NCI-H1436 treated with DMSO at 0.1 percent for 48 hours (cell line): ENCODE measurements around the gene MTA1.

Source experiments
- DNase-seq: peaks from one replicate; lab custom pipeline; 2025; lab: John Stamatoyannopoulos, UW

MTA1 gene

DNA sequence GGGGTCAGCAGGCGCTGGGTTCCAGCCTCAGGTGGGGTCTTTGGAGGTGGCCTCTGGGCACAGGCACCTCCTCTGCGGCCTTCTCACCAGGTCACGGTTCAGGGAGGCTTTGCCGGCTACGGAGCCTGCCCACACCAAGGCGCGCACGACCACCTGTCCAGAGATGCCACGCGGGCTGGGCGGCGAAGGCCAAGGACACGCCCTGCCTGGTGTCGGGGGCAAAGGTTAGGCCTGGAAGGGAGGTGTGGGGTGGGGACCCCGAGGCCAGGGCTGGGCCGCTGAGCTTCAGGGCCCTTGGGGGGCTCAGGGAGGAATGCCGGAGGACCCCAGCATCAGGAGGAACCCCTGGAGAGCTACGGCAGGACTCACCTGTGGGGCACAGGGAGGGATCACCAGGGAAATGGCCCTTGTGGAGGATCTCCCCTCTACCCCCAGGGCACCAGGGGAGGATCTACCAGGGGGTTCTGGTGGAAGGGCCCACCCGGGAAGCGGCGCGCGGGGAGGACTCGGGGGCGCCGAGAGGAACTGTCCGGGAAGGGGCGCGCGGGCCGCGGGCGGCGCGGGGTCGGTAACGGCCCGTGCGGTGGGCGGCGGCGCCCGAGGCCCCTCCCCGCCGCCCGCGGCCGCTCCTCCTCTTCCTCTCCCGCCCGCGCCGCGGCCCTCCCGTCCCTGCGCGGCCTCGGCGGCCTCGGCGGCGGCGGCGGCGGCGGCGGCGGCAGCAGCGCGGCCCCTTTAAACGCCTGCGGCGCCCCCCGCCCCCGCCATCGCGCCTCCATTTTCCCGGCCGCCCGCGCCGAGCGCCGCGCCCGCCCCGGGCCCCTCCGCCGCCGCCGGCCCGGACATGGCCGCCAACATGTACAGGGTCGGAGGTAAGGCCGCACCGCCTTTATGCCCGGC is at the start of gene MTA1:
MTA1 (plus strand) TSS at position 633 of the 897 bp plus-strand sequence; CDS start at position 842, 209 bp downstream.
- DNase-seq, result no peak

DNA sequence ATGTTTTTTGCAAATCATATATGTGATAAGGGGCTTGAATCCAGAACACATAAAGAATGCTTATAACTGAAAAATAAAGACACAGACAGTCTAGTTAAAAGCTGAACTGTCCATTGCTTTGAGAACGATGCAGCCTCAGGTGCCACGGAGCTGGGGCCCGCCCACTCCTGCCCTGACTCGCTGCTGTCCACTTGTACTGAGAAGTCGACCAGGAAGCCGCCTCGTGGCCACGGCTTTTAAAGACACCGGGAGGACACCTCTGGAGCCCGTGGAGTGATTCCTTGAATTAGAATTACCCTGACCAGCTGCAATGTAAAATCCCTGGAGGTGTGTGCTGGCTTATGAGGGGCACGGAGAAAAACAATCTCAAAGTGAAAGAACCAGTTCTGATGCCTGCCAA is 45.2 kb upstream of the MTA1 start:
- no peak for DNase-seq

DNA sequence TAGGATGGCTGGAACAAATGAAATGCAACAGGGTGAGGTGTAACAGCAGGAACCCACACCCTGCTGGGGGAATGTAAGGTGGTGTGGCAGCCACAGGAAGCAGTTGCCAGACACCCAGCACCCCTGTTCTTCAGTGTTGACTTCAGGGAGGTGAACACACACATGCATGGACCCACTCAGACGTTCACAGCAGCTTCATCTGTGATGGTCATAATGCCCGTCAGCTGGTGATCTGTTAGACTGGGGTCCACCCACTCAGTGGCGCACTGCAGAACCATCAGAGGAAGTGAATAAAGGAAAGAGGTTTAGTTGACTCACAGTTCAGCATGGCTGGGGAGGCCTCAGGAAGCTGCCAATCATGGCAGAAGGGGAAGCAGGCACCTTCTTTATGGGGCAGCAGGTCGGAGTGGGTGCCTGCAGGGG is 44.0 kb upstream of the MTA1 start:
- DNase-seq, result no peak

DNA sequence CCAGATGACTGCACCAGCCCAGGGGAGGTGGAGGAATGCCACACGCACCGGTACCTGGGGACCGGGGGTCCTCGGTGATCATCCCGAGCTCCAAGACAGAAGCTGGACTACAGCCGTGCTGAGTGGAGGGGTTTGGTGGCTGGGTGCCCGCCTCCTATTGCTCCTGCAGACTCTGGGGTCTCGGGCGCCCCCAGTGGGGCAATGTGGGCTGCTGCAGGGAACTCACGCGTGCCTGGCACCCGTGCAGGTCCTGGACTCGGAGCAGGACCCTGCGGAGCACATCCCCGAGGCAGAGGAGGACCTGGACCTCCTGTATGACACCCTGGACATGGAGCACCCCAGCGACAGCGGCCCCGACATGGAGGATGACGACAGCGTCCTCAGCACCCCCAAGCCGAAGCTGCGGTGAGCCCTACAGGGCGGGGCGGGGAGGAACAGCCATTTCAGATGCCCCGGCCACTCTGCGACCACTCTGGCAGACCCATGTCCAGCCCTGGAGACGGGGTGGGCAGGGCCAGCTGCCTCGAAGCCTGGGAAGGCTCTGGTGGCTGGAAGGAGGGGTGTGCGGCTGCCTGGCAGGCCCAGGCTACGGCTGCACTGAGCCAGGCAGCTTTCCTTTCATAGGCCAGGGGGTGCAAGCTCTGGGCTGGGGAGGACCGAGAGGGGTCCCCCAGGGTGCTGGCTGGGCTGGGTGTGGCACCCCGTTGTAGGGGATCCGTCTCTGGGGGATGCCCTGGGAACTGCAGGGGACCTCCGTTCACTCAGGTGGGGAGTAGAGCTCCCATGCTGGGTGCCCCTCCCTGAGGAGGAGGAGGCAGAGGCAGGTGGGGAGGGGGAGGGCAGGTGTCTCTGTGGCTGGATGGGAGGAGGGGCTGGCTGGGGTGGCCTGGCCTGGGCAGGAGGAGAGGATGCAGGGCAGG is 42.8 kb upstream of the MTA1 start:
- DNase-seq, result no peak

GRCh38 chr14:105377555-105378182 is 42.0 kb upstream of the MTA1 start:
- no peak for DNase-seq

DNA sequence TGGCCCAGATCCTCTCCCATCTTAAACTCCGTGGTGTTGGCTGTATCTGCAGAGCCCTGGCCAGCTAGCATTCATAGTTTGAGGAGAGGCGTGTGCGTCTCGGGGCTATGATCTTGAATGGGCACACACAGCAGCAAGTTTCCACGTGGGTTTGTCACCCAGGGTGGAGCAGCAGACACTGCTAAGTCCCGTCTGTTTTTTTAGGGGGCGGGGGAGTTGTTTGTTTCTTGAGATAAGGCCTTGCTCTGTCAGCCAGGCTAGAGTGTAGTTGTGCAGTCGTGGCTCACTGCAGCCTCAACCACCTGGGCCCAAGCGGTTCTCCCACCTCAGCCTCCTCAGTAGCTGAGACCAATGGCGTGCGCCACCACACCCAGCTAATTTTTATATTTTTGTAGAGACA is 41.4 kb upstream of the MTA1 start:
- no peak for DNase-seq

- DNase-seq, result no peak
These were observed 40.5 kb upstream of the MTA1 start for GRCh38 chr14:105378873-105379685.

- no peak for DNase-seq
These were observed 39.7 kb upstream of the MTA1 start for GRCh38 chr14:105379946-105380345.

DNA sequence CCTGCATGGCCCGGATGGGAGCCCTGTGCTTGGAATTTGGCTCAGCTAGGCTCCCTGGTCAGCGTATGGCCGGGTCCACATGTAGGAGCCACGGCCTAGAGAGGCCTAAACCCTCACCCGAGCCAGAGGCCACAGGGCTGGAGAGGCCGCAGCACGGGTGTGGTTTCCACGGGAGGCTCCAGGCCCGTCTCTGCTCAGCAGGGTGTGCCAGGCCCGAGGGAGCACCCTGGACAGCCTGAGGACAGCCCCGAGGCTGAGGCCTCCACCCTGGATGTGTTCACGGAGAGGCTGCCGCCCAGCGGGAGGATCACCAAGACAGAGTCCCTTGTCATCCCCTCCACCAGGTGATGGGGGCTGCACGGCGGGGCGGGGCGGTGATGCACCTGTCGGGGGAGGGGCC is 38.9 kb upstream of the MTA1 start:
- no peak for DNase-seq

- DNase-seq, result no peak
These were observed 37.9 kb upstream of the MTA1 start for GRCh38 chr14:105381446-105382342.

GRCh38 chr14:105382343-105383082 is 37.1 kb upstream of the MTA1 start:
- DNase-seq, result no peak

DNA sequence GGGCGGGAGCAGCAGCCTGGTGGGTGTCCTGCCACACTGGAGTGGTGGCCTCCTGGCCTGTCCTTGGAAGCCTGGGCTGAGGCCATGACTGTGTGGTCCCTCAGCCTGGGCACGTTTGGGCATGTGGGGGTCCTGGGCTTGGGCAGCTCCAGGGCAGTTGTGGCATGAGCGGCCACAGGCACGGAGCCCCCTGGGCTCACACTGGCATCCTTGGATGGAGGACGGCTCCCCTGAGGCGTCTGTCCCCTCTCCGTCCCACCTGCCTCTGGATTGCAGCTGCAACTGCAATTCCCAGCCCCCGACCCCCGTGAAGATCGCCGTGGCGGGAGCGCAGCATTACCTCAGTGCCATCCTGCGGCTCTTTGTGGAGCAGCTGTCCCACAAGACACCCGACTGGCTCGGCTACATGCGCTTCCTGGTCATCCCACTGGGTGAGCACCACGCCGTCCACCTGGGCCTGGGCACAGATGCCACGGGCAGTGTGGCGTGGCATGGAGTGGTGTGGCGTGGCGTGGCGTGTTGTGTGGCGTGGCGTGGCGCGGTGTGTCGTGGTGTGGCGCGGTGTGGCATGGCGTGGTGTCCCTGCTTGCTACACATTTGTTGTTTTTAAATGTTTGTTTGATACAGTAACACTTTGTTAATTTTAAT is 36.4 kb upstream of the MTA1 start:
- DNase-seq, result no peak

DNA sequence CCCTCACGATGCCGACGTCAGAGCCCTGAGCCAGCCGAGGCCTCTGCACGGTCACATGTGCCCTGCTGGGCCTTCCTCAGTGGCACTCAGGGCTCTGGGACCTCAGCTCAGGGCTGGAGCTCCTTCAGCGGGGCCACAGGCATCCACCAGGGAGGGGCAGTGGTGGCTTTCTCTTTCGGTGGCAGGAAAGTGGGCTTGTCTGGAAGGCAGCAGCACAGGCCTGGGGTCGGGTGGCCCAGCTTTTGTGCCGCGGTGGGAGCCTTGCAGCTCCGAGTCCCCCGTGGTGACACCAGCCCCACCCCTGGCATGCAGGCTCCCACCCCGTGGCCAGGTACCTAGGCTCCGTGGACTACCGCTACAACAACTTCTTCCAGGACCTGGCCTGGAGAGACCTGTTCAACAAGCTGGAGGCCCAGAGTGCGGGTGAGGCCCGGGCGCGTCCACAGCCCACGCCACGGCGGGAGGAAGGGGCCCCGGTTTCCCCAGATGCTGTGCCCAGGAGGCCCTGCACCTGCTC is 35.5 kb upstream of the MTA1 start:
- DNase-seq, result no peak

DNA sequence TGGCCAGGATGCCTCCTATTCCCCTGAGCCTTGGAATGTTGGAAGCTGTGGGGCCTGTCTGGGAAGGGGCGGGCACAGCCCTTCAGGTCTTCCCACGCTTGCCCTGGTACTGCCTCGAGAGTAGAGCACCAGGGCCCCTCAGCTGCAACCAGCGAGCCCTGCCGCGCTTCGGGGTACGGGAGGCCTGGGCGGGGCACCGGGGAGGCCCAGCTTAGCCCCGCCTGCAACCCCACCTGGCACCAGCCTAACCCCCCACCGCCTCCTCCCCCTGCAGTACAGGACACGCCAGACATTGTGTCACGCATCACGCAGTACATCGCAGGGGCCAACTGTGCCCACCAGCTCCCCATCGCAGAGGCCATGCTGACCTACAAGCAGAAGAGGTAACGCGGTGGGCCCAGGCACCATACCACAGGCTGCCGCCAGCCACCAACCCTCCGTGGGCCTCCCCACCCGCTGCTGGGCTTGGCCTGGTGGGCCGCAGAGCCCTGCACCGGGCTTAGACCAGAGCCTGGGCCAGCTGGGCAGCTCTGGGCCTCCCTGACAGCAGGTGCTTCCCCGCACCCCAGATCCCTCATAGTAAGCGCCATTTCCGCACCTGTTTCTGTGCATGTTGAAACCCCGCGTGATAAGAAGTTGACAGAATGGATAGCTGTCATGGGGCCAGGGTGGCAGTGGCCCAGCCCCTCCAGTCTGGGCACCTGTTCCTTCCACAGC is 34.9 kb upstream of the MTA1 start:
- DNase-seq, result no peak

- no peak for DNase-seq
These were observed 34.3 kb upstream of the MTA1 start for GRCh38 chr14:105385322-105385637.

- DNase-seq, result no peak
These were observed 33.8 kb upstream of the MTA1 start for GRCh38 chr14:105385698-105386365.

DNA sequence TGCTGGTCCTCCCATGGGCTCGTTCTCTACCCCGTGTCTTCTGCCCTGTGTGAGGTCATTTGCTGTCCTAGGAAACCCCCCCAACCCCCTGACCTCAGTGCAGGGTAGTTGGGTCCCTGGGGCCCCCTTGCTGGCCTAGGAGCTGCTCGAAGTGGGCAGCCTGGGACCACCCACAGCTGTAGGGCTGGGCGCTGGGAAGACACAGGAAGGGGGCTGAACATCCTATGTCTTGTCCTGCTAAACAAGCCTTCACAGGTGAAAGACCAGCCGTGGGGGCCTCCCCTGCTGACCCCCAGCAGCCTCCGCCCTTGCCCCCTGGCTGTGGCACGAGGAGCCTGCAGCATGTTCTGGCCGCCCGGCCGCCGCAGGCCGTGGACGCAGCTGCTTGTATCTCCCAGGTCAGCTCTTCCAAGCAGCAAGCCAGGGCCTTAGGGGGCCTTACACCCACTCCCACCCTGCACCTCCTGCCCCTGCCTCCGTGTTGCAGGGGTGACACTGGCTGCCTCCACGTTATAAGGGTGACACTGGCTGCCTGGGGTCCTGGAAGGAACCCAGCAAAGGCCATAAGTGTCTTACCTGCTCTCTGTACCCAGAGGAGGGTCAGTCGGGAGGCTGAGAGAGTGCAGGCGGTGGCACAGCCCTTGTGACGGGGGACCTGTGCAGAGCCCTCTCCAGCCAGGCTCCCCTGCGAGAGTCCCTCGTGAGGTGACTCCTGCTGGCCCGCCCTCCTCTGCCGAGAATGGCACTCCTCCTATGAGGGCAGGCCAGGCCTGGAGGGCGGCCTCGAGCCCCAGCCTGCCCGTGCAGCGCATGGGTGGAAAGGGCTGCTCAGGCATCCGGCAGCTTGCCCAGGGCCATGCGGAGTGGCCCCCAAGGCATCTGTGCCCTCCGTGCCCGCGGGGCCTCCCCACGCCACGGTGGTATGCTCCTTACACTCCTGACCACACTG is 32.8 kb upstream of the MTA1 start:
- DNase-seq, result no peak
